Measurements from ENCODE around the gene MAD1L1. TPM values are rescaled to one million over a fixed set of nuclear protein-coding genes. Genes with fewer than 3 reads are reported as not detected.

MAD1L1 gene
- total and polyA plus RNA-seq, 2 of the 4 experiments (the other 2 are of a cell fraction), result 29.0 to 40.9 TPM

DNA sequence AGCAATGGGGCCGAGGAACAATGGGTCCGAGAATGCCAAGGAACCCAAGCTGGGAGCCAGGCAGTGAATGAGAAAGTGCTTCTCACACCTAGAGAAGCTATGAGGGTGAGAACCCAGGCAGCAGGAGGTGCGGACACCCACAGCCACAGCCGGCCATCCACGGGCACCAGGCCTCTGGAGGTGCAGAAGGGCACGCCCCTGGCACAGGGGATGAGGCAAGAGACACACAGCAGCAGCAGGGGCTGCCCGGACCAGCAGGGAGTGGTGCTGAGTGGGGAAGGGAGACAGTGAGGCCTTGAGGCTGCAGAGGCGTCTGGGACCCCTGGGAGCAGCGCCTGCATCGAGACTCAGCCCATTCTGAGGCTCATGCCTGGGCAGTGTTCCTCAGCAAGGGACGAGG lies 135.3 kb downstream of the MAD1L1 start:
- in situ Hi-C loops (cut with MboI; ENCODE audit: low sequenced_read_pairs), result no loop called here
- BruUV-seq (replicated peaks), result no TSS peak

More for the DNA sequence above, 135.3 kb downstream of the MAD1L1 start:
- Histone ChIP-seq H2BK120ac (ENCODE audit: low read depth, low read length) (no peak overlapping the region), H4K5ac (ENCODE audit: low read depth, low read length) (no peak overlapping the region), H4K20me1 (ENCODE audit: insufficient read depth, low read length) (no peaks in the 10 kb centered on the region; the same call in 1 of the 2 replicates), H4K8ac (ENCODE audit: low read depth in 2 of 2, low read length in 2 of 2) (no peak overlapping the region), H3K27me3 (ENCODE audit: control insufficient read depth, insufficient read depth, low read length) (no peaks in the 10 kb centered on the region), H3K27ac (ENCODE audit: insufficient read depth, low read length) (no peak overlapping the region), H3K4me1 (ENCODE audit: control insufficient read depth, insufficient read depth, low read length) (peaks cover 11% of the 10 kb centered on the region), H2AK5ac (ENCODE audit: low read depth, low read length) (no peak overlapping the region), H2BK20ac (ENCODE audit: low read depth, low read length) (no peak overlapping the region), H3K56ac (ENCODE audit: extremely low read depth, insufficient read depth, low read length) (no peak overlapping the region), H3K4me3 (ENCODE audit: insufficient read depth, low read depth, low read length) (no peak overlapping the region), H3K9me1 (ENCODE audit: insufficient read depth, low read length) (peaks cover 15% of the 10 kb centered on the region), H2BK15ac (ENCODE audit: low read depth, low read length) (no peak overlapping the region), H2BK5ac (ENCODE audit: low read depth, low read length, poor library complexity, severe bottlenecking) (no peak overlapping the region), H3K36me3 (ENCODE audit: control insufficient read depth, insufficient read depth, low read length) (no peaks in the 10 kb centered on the region), H2AK9ac (replicated peaks; ENCODE audit: low read depth, low read length, poor library complexity) (no peak overlapping the region), H3K23ac (ENCODE audit: low read depth, low read length) (no peak overlapping the region), H3K14ac (replicated peaks; ENCODE audit: low read depth, low read length) (no peak overlapping the region), H3K79me1 (ENCODE audit: low read depth in 1 of 2, low read length in 2 of 2) (peaks cover 3 to 30% of the 10 kb centered on the region in 2 experiments; a peak in 3 of 4 replicates), H3K9me3 (ENCODE audit: control insufficient read depth, insufficient read depth, low read length) (no peaks in the 10 kb centered on the region), H2AFZ (replicated peaks; ENCODE audit: low read length, poor library complexity) (no peak overlapping the region), H3K4me2 (ENCODE audit: low read depth, low read length) (no peak overlapping the region), H3K4ac (ENCODE audit: low read depth, low read length) (no peak overlapping the region), H3K18ac (ENCODE audit: low read depth, low read length) (no peak overlapping the region), H4K91ac (ENCODE audit: insufficient read depth, low read depth, low read length) (no peak overlapping the region), H3K9ac (ENCODE audit: low read depth, low read length) (no peak overlapping the region)
- no peak for ATAC-seq (ENCODE audit: low read depth)
- ChIA-PET CTCF (no interaction called here), POLR2A (ENCODE audit: unreplicated experiment) (no interaction called here)
- dilution Hi-C loops (cut with HindIII; ENCODE audit: low sequenced_read_pairs, unreplicated experiment) (no loop called here), intact Hi-C loops (cut with micrococcal nuclease) (no loop called here)
- no peak for DNase-seq
- WGBS, 2 experiments (ENCODE audit: extremely low coverage in 2 of 2, insufficient read length in 1 of 2), result 96% methylated on average over 5 of the region's 11 CpGs; no CpG with 5 or more reads in 1 of the 2 experiments
- no peak for TF ChIP-seq BHLHE40 (IDR thresholded peaks at IDR 0.05; ENCODE audit: low read depth, low read length)
- no peak for TF ChIP-seq MAZ (IDR thresholded peaks at IDR 0.05; ENCODE audit: borderline replicate concordance, low read depth, low read length)
- TF ChIP-seq RCOR1 (IDR thresholded peaks at IDR 0.05; ENCODE audit: insufficient replicate concordance, low read length), result no peak
- TF ChIP-seq, protein P1, sequence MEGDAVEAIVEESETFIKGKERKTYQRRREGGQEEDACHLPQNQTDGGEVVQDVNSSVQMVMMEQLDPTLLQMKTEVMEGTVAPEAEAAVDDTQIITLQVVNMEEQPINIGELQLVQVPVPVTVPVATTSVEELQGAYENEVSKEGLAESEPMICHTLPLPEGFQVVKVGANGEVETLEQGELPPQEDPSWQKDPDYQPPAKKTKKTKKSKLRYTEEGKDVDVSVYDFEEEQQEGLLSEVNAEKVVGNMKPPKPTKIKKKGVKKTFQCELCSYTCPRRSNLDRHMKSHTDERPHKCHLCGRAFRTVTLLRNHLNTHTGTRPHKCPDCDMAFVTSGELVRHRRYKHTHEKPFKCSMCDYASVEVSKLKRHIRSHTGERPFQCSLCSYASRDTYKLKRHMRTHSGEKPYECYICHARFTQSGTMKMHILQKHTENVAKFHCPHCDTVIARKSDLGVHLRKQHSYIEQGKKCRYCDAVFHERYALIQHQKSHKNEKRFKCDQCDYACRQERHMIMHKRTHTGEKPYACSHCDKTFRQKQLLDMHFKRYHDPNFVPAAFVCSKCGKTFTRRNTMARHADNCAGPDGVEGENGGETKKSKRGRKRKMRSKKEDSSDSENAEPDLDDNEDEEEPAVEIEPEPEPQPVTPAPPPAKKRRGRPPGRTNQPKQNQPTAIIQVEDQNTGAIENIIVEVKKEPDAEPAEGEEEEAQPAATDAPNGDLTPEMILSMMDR (conservative IDR thresholded peaks at IDR 0.05; ENCODE audit: low read depth, low read length), result no peak
- TF ChIP-seq RFX5 (IDR thresholded peaks at IDR 0.05; ENCODE audit: low read depth, low read length), result no peak
- no peak for TF ChIP-seq POLR2A (IDR thresholded peaks at IDR 0.05; ENCODE audit: low read depth, low read length)
- TF ChIP-seq FOS (IDR thresholded peaks at IDR 0.05; ENCODE audit: low read depth, low read length), result no peak
- TF ChIP-seq, protein P2, sequence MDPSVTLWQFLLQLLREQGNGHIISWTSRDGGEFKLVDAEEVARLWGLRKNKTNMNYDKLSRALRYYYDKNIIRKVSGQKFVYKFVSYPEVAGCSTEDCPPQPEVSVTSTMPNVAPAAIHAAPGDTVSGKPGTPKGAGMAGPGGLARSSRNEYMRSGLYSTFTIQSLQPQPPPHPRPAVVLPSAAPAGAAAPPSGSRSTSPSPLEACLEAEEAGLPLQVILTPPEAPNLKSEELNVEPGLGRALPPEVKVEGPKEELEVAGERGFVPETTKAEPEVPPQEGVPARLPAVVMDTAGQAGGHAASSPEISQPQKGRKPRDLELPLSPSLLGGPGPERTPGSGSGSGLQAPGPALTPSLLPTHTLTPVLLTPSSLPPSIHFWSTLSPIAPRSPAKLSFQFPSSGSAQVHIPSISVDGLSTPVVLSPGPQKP (IDR thresholded peaks at IDR 0.05; ENCODE audit: borderline replicate concordance, low read depth, low read length), result no peak
- no peak for TF ChIP-seq MXI1 (IDR thresholded peaks at IDR 0.05; ENCODE audit: borderline replicate concordance, low read depth, low read length)
- no peak for TF ChIP-seq NFE2L2 (IDR thresholded peaks at IDR 0.05; ENCODE audit: low read depth, low read length)
- no peak for TF ChIP-seq RAD21 (IDR thresholded peaks at IDR 0.05; ENCODE audit: low read length)
- TF ChIP-seq CHD1 (IDR thresholded peaks at IDR 0.05; ENCODE audit: low read depth, low read length), result no peak
